NCI-H187 treated with DMSO at 0.1 percent for 48 hours (cell line): ENCODE data around the gene DUSP22.

ENCODE experiments used
- DNase-seq: peaks from one replicate; lab custom pipeline; 2025; lab: John Stamatoyannopoulos, UW

DUSP22 gene

DNA sequence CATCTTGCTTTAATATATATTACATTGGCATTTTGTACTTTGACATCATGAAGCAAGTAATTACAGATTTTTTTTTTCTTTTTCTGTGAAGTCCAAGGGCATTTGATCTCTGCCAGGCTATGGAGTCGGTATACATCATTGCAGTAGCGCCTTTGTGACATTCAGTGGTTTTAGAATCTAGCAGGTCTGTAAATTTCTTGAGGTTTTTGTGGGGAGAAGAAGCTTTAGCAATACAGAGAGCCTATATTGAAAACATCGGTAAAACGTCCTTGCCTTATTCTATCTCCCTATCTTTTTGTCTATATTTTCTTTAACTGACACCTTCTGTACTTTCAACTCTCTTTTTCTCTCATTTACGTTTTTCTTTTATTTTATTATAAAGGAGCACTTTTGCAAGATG is 47.2 kb downstream of the DUSP22 start:
- no peak for DNase-seq

GRCh38 chr6:340186-340955 is 48.1 kb downstream of the DUSP22 start:
- DNase-seq: no peak

- no peak for DNase-seq
These were observed 48.9 kb downstream of the DUSP22 start for GRCh38 chr6:340991-341827.

DNA sequence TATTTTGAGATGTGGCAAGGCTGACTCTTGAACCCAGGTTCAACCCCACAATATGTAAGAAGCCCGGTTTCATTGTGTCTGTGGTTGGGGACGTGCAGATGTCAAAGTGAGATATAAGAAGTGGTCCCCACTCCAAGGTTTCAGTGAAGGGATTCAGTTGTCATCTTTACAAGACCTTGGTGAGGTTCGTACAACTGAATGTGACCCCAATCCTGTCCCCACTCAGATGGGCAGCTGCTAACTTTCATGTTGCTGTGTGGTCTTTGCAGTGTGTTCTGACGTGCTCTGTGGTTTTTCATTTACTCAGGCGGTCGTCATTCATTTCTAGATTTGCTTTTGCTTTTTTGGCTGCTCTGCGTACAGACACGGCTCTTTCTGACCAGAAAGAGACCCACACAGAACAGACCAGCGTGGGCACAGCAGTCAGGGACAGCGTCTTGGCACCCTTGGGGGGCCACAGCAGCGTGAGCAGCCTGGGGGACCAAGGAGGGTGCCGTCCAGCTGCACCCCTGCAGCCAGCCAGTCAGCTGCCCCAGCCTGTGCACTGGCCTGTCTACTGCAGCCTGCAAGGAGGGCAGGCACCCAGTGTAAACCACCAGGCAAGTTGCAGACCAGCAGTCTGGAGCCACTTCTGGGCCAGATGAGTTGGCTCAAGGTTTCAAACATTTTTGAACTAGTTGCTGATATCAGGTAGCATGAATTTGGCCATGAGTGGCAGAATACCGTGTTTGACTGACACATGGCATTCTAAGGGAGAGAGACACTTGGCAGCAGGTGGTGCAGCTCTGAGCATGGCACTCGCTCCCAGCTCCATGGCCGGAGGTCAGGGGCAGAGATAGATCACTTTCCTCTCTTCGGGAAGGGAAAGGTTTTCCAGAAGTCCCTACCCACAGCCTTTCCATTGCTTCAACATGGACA is 49.9 kb downstream of the DUSP22 start:
- no peak for DNase-seq

- DNase-seq: no peak
These were observed 50.5 kb downstream of the DUSP22 start for GRCh38 chr6:342832-343179.

DNA sequence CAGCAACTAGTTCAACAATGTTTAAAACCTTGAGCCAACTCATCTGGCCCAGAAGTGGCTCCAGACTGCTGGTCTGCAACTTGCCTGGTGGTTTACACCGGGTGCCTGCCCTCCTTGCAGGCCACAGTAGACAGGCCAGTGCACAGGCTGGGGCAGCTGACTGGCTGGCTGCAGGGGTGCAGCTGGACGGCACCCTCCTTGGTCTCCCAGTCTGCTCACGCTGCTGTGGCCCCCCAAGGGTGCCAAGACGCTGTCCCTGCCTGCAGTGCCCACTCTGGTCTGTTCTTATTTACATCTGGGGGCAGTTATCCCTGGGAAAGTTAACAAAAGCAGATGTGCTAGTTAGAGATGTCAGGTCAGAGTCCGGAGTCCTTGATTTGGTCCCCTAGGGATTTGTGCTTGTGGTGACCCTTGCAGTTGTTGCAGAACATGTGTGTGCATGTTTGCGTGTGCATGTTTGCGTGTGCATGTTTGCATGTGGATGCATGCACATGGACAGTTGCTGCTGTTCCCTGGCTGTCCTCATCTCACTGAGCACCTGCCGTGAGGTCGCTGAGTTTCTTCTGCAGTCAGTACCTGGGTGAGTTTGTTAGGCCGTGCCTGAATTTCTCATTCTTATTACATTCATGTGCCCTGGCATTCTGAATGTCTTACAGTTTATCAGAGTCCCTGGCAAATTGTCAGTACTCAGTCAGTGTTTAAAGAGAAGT is 51.1 kb downstream of the DUSP22 start:
- no peak for DNase-seq

GRCh38 chr6:343960-344815 is 51.9 kb downstream of the DUSP22 start:
- no peak for DNase-seq

DNA sequence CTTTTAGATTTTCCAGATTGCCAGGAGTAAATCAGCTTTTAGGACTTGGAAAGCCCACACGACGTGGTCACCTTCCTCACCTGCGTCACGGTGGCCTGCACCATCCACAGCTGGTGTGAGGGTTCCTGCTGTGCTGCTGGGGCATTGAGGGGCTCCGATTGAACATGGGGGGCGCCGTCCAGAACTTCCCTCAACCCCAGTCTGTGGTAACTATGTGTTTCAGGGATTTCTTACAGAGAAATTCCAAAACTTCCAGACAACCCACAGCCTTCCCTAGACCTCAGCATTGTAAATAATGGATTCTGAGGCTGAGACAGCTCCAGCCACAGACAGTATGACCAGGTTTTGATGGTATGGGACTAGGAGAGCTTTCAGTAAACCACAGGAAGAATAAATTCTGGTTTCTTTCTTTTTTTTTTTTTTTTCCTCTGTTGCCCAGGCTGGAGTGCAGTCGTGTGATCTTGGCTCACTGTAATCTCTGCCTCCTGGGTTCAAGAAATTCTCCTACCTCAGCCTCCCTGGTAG is 52.6 kb downstream of the DUSP22 start:
- no peak for DNase-seq

DNA sequence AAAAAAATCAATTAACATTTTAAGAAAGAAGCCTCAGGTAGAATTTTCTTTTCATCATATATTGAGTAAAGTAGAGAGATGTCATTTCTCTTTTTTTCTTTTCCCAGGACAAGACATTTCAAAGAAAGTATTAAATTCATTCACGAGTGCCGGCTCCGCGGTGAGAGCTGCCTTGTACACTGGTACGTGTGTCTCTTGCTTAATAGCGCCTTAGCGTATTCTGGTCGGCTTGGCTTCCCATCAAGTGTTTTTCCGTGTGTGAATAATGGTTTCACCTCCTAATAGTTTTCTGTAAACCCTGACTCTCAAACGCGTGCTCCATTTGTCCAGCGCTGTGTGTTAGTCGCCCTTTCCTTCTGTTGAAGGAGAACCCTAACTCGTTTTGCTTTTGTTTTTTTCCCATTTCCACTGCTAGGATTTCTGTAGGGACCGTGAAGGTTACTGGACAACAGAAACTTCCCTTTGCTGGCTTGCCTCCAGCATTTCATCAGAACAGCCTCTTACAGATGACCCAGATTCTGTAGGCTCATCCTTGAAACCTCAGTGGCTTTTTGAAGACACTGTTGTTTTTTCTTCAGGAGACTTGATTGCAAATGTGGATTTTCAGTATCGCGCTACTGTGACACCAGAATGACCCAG is 53.6 kb downstream of the DUSP22 start:
- DNase-seq: no peak

DNA sequence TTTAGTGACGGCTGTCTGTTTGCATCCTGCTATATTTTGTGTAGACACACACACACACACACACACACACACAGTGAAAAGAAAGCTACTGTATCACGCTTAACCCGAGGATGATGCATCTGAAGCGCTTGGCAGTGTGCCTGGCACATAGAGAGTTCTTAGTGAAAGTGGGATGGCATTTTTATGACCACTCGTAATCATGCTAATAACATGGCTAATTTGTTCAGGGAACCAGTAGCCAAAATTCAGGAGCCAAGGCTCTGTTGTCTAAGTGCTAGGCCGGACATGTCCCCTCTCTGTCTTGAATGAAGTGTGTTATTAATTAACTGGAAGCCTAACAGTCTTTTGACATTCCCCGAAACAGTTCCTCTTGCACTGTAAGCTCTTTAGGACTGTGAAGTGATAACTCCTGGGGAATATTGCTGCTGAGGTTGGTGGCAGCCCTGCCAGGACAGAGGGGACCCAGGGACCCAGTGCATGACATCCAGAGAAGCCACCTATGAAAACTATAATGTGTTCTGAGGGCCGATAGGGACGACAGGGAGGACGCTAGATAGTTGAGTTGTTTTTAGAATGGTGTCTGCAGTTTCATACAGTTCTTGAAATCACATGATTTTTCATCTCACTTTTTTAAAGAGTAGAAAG is 54.2 kb downstream of the DUSP22 start:
- no peak for DNase-seq

GRCh38 chr6:347232-347631 is 54.9 kb downstream of the DUSP22 start:
- DNase-seq: no peak

- DNase-seq: no peak
These were observed 55.9 kb downstream of the DUSP22 start for GRCh38 chr6:347951-348859.

DNA sequence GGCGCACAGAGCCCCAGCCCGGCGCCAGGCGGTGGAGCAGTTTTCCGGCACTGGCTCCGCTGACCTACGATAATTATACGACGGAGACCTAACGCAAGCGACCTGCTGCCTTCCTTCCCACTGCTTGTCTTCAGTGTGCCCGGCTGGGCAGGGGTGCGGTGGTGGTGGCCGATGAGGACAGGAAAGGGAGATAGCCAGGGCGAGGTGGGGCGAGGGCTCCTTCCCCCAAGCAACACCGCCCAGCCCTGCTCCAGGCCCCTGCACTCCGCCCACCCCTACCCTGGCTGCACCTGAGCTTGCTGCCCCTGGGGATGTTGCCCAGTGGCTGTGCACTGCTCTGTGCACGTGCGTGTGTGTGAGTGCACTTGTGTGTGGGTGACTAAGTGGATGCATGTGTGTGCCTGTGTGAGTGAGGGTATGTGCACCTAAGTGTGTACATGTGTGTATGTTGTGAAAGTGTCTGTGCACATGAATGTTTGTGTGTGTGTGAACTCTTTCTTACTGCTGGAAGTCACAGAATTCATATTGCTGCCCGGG is 56.6 kb downstream of the DUSP22 start:
- no peak for DNase-seq

DNA sequence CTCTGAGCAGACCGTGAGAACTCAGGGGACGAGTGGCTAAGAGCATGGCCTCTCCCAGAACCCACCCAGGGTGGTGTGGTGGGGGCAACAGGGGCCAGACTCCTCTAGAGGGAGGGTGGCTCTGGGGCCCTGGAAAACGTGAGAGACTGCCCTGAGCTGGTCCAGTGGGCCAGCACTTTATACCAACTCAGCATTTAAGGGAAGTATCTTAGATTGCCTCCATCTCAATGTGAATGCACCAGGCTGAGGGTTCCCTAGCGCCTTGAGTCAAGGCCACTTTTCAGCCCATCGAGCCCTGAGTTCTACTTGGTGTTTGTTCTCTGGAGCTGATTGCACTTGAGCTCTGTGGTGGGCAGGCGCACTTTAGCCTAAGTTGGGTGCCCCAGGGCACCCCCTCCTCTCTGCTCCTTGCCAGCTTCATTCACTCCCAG is 57.2 kb downstream of the DUSP22 start:
- no peak for DNase-seq

GRCh38 chr6:350371-350770 is 58.1 kb downstream of the DUSP22 start:
- no peak for DNase-seq

DNA sequence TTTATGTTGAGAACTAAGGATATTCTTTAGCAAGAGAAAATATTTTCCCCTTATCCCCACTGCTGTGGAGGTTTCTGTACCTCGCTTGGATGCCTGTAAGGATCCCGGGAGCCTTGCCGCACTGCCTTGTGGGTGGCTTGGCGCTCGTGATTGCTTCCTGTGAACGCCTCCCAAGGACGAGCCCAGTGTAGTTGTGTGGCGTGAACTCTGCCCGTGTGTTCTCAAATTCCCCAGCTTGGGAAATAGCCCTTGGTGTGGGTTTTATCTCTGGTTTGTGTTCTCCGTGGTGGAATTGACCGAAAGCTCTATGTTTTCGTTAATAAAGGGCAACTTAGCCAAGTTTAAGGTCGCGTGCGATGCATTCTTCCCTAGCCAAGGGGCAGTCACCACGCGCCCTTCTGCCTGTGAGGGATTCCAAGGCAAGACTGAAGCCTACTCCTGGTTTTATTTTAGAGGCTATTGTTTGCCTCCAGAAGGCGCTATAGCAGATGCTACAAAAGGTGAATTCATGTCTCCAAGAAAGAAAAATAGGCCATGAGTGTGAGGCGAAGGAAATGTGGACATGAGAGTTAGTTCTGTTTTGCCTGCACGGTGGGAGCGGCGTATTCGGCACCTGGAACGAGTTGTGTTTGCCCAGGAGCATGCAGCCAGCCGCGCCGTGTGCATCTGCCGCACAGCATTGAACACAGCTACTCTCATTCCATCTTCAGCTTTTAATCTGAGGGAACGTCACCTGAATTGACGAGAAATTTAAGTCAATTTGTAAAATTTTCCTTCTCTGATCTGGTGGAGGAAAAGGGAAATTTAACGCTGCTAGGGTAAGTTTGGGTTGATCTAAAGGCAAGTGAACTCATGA is 59.0 kb downstream of the DUSP22 start:
- DNase-seq: no peak

DNA sequence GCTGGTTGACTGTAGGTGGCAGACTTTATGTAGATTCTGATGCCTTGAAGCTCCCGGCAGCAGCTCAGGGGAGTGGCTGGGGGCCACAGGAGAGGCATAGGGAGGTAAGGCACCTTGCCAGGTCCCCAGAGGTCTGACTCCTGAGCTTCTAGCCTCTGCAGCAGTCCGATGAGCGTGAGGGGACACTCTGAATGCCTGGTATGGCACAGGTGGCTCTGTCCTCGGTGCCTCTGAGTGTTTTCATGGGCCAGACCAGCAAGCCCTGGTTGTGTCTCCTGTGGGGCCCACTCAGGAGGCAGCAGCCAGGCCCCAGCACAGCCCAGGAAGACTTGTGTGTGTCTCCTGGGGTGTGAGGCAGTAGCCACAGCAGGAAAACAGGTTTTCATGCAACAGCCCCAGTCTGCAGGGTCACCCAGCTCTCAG is 59.6 kb downstream of the DUSP22 start:
- no peak for DNase-seq
